Right lobe of liver (tissue), 6 donors: ENCODE data around the gene STK11. TPM values are rescaled to one million over a fixed set of nuclear protein-coding genes. Genes with fewer than 3 reads are reported as not detected.
A peak's percentile ranks its signal among the peaks of the same experiment; 100 is the strongest.

Experiments used
- ATAC-seq, 4 donors: fragments of 200-7000 bp; cut with Tn5 transposase; one replicate each; pipeline ENCODE4 v1.9.1; 2020; ENCODE audit warnings: mild to moderate bottlenecking in 4 of 4, moderate library complexity in 4 of 4
- DNase-seq, 3 donors: peaks; one replicate each; pipeline ENCODE4 v3.0.0-alpha.2; 2020
- H3K27ac ChIP-seq, 3 donors: fragments of 200-600 bp; one replicate each; pipeline ENCODE4 v1.8.0; 2022
- H3K27me3 ChIP-seq, 2 donors: fragments of 200-600 bp; one replicate each; pipeline ENCODE4 v1.8.0; 2022
- H3K36me3 ChIP-seq, 4 donors: fragments of 200-600 bp; sonication (generic) in 1 of 4; one replicate each; pipeline versions ENCODE4 v1.5.1 to v1.8.0; 2017 to 2022; ENCODE audit warnings: control low read depth in 1 of 4
- H3K4me1 ChIP-seq, 4 donors: fragments of 200-600 bp; sonication (generic) in 1 of 4; one replicate each; pipeline versions ENCODE4 v1.5.1 to v1.8.0; 2017 to 2022; ENCODE audit warnings: control low read depth in 1 of 4
- H3K4me3 ChIP-seq, 3 donors: fragments of 200-600 bp; one replicate each; pipeline ENCODE4 v1.8.0; 2022
- H3K9me3 ChIP-seq, 4 donors: fragments of 200-600 bp; sonication (generic) in 1 of 4; one replicate each; pipeline versions ENCODE4 v1.5.1 to v1.8.0; 2017 to 2022; ENCODE audit warnings: control low read depth in 1 of 4
- POLR2A ChIP-seq: fragments of 450-650 bp; IDR thresholded peaks from one replicate; pipeline ENCODE4 v1.6.1; 2017; ENCODE audit warnings: antibody characterized with exemption, mild to moderate bottlenecking
- WGBS: methylation state at CpG from one replicate; pipeline ENCODE4 v1.1.6; 2018; ENCODE audit warnings: low coverage, low lambda C conversion rate; ENCODE audit not compliant: insufficient coverage; ENCODE audit errors: missing lambda C conversion rate; 5-methylcytosine and 5-hydroxymethylcytosine counted together
- intact Hi-C, 2 donors: fragments of 100-400 bp; cut with DNase I; formaldehyde crosslinking; loops; one replicate each; pipeline versions ENCODE4 v1.11.2 to v1.14.1; 2022
- total RNA-seq, 6 experiments: library from RNA; depleted of rRNA in 2 of 6; stranded (reverse); fragments of >200 nt in 2 of 6; fragmentation: NEBNext Ultra II Directional in 3 of 6; extraction: Animal tissue kit (Norgen Biotek cat#: 25700) in 3 of 6; gene quantifications; one replicate each; pipeline versions ENCODE4 v1.1.0 to v1.2.4, GENCODE V29; 2016 to 2023
- TF ChIP-seq, protein P1 (sequence below), 4 donors: fragments of 200-600 bp in 3 of 4; fragments of 450-650 bp in 1 of 4; IDR thresholded peaks; one replicate each; pipeline versions ENCODE4 v1.5.1 to v1.8.0; 2016 to 2022; ENCODE audit warnings: antibody characterized with exemption in 4 of 4, mild to moderate bottlenecking in 2 of 4
- donor health status: DM: no; HTN: yes; CAD: no.
- donor health status: DM: no; HTN: no; CAD: no.
- donor health status: DM: no; HTN: no; CAD: no.
- donor health status: DM: no; HTN: yes; CAD: no.
- donor health status: DM: no; HTN: yes; CAD: no.

STK11 gene
- total RNA-seq, 6 experiments from 2014 or later: 23.8 to 34.0 (median 29.5) TPM

DNA sequence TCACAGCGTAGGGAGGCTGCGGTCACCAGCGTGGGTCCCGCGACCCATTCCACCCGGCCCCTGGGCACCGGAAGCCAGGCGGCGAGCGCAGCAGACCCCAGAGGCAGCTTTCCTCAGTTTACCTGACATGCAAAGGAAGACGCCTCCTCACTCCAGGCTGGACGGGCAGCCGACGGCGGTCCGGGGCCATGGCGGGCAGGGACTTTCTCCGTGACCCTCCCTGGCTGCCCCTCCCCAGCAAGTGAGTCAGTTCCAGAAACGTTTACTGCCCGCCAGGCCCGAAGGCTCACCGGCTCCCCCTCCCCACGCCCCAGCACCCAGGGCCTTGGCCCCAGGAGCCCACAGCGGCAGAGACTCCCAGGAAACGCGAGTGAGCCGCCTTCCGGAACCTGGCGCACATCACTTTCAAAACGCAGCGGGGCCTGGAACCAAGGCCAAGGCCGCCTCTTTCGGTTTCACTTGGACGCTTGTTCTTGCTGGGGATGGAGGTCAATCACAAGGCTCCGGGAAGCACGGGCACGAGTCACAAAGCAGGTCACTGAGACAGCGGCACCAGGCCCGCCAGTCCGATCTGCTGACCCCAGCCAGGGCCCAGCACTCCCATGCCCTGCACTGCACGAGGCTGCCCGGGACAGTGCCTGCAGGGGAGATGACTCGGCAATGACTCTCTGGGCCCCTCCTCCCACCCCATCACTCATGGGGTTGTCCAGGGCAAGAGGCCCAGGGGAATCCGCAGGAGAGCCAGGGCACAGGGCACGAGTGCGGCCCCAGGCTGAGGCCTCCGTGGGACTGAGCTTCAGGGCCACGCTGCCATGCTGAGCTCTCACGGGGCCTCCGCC lies 36.8 kb upstream of the STK11 start:
- Histone ChIP-seq H3K36me3 (no peaks in the 10 kb centered on the region), H3K27me3 (no peaks in the 10 kb centered on the region), H3K27ac (peak overlapping the region; percentile 79 to 84 (median 83)), H3K9me3 (no peaks in the 10 kb centered on the region), H3K4me1 (peaks cover 0 to 48% (median 22%) of the 10 kb centered on the region in 4 donors), H3K4me3 (peak overlapping the region; percentile 41 to 51 (median 42))
- TF ChIP-seq POLR2A: peak; percentile 51
- TF ChIP-seq, protein P1, sequence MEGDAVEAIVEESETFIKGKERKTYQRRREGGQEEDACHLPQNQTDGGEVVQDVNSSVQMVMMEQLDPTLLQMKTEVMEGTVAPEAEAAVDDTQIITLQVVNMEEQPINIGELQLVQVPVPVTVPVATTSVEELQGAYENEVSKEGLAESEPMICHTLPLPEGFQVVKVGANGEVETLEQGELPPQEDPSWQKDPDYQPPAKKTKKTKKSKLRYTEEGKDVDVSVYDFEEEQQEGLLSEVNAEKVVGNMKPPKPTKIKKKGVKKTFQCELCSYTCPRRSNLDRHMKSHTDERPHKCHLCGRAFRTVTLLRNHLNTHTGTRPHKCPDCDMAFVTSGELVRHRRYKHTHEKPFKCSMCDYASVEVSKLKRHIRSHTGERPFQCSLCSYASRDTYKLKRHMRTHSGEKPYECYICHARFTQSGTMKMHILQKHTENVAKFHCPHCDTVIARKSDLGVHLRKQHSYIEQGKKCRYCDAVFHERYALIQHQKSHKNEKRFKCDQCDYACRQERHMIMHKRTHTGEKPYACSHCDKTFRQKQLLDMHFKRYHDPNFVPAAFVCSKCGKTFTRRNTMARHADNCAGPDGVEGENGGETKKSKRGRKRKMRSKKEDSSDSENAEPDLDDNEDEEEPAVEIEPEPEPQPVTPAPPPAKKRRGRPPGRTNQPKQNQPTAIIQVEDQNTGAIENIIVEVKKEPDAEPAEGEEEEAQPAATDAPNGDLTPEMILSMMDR (IDR thresholded peaks at IDR 0.05): no peak
- DNase-seq (peak; percentile 86 to 89 (median 89)), ATAC-seq (peak; percentile 58 to 67 (median 65))
- intact Hi-C loops: no loop called here
- WGBS: 17% methylated on average over 9 of the region's 50 CpGs

DNA sequence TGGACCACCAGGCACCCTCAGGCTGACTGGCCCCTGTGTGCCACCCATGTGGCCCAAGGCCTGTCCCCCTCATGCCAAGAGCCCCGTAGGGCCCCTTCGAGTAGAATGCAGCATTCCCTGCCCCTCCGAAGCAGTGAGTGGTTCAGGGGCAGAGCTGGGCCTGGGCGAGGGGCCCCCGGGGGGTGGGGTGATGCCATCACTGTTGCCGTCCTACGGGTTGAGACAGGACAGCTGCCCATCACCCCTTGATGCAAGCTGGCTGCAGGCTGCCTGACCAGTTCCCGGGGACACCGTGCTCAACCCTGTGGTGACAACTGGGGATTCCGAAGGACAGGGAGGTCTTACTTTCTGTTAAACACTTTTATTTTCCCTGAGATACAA lies 36.2 kb upstream of the STK11 start:
- Histone ChIP-seq H3K9me3 (no peaks in the 10 kb centered on the region), H3K27me3 (no peaks in the 10 kb centered on the region), H3K4me3 (peak overlapping the region; percentile 41 to 51 (median 42)), H3K36me3 (no peaks in the 10 kb centered on the region), H3K27ac (peak overlapping the region; percentile 79 to 84 (median 83)), H3K4me1 (peaks cover 0 to 48% (median 22%) of the 10 kb centered on the region in 4 donors)
- TF ChIP-seq, protein P1 (IDR thresholded peaks at IDR 0.05): no peak
- TF ChIP-seq POLR2A: no peak
- ATAC-seq (no peak), DNase-seq (peak in 1 of 3 donors; percentile 27)
- WGBS: no CpG with 5 or more reads among the region's 10 CpGs
- intact Hi-C loops: no loop called here

DNA sequence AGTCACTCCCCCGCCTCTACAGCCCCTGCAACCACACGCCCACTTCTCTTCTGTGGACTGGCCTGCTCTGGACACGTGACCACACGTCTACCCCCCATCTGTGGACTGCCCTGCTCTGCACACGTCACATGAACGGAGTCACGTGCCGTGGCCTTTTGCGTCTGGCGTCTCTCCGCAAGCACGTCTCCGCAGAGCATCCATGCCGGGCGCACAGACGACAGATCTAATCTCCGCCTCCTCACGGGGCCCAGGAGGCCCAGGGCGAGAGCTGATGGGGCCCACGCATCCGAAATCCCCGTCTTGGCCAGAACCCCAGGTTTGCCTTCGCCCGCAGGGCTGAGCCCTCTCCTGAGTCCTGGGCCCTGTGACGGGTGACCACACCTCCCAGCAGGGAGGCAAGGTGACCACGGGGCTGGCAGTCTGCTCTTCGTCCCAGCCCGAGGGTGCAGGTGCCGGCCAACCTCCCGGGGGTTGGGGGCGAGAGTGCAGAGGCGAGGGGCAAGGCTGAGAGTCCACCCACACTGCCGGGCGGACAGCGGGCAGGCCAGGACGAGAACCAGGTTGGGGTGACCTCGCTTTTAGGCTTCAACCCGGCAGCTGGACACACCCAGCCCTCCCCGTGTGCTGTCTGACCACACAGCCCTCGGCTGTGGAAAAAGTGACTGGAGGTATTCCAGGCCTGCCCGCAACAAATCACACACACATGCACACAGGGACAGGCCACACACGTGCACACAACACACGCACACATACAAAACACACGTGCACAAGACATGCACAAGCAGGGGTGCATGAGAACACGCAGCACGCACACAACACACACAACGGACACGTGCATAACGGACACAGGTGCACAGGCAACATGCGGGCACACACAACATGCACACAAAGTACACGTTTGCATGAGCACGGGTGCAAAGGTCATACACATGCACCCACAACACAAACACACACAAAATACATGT lies 35.4 kb upstream of the STK11 start:
- no peak for TF ChIP-seq POLR2A
- TF ChIP-seq, protein P1 (IDR thresholded peaks at IDR 0.05): no peak
- intact Hi-C loops: no loop called here
- H3K36me3 ChIP-seq: no peaks in the 10 kb centered on the region
- peak in 2 of 3 donors; percentile 45 to 56 for DNase-seq
- no peak overlapping the region for H3K4me3 ChIP-seq
- no peaks in the 10 kb centered on the region for H3K9me3 ChIP-seq
- no peaks in the 10 kb centered on the region for H3K27me3 ChIP-seq
- 60% methylated on average over 28 of the region's 52 CpGs for WGBS
- peak overlapping the region; percentile 36 to 83 (median 79) for H3K27ac ChIP-seq
- ATAC-seq: peak in 1 of 4 donors; percentile 0
- peaks cover 0 to 48% (median 22%) of the 10 kb centered on the region in 4 donors for H3K4me1 ChIP-seq

DNA sequence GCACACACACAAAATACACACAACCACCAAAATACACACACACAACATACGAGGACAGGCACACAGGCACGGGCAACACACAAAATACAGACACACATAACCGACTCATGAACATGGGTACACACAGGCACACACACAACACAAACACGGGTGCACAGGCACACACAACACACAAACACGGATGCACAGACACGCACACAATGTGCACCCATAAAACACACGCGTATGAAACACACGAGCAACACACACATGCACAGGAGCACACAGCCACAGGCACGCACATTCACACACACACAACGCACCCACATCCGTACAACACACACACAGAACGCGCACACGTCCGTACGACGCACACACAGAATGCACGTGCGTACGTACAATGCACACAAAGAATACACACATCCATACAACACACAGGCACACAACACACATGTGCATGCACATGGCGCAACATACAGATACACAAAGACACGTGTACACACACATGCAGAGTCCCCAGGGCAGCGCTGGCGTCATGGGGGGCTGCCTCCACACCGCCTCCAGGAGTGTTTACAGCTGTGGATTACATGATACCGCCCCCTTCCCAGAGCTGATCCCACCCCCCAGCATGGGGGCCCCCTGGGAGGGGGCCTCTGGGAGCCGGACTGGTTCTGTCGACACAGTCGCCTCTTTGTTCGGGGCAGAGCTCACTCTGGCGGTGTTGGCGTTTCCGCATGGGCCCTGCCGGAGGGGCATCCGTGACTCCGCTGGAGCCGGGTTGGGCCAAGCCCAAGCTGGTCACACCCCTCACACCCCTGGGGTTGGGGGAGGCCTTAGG lies 34.4 kb upstream of the STK11 start:
- peak overlapping the region in 1 of 3 donors; percentile 91 for H3K27ac ChIP-seq
- no peak overlapping the region for H3K4me3 ChIP-seq
- intact Hi-C loops: no loop called here

More for the DNA sequence above, 34.4 kb upstream of the STK11 start:
- peaks cover 0 to 48% (median 22%) of the 10 kb centered on the region in 4 donors for H3K4me1 ChIP-seq
- no peaks in the 10 kb centered on the region for H3K9me3 ChIP-seq
- no peaks in the 10 kb centered on the region for H3K27me3 ChIP-seq
- TF ChIP-seq, protein P1 (IDR thresholded peaks at IDR 0.05): no peak
- TF ChIP-seq POLR2A: no peak
- DNase-seq (no peak), ATAC-seq (no peak)
- WGBS: 84% methylated on average over 9 of the region's 38 CpGs
- no peaks in the 10 kb centered on the region for H3K36me3 ChIP-seq
